Thyroid gland (tissue), 4 donors: ENCODE results near the gene AATF.

Source experiments
- POLR2A ChIP-seq, 2 donors: fragments of 450-650 bp; IDR thresholded peaks; one replicate each; pipeline ENCODE4 v1.6.1; 2017; ENCODE audit warnings: antibody characterized with exemption in 2 of 2, mild to moderate bottlenecking in 2 of 2, moderate library complexity in 1 of 2
- TF ChIP-seq, protein P1 (sequence below), 6 experiments: fragments of 200-600 bp in 3 of 6; fragments of 450-650 bp in 3 of 6; sonication (generic) in 3 of 6; IDR thresholded peaks; one replicate each; pipeline ENCODE4 v1.5.1; 2016 to 2019; ENCODE audit warnings: antibody characterized with exemption in 6 of 6, mild to moderate bottlenecking in 2 of 6, inconsistent platforms in 1 of 6, moderate library complexity in 1 of 6

- TF ChIP-seq, protein P1, sequence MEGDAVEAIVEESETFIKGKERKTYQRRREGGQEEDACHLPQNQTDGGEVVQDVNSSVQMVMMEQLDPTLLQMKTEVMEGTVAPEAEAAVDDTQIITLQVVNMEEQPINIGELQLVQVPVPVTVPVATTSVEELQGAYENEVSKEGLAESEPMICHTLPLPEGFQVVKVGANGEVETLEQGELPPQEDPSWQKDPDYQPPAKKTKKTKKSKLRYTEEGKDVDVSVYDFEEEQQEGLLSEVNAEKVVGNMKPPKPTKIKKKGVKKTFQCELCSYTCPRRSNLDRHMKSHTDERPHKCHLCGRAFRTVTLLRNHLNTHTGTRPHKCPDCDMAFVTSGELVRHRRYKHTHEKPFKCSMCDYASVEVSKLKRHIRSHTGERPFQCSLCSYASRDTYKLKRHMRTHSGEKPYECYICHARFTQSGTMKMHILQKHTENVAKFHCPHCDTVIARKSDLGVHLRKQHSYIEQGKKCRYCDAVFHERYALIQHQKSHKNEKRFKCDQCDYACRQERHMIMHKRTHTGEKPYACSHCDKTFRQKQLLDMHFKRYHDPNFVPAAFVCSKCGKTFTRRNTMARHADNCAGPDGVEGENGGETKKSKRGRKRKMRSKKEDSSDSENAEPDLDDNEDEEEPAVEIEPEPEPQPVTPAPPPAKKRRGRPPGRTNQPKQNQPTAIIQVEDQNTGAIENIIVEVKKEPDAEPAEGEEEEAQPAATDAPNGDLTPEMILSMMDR (IDR thresholded peaks at IDR 0.05), result no peak
- no peak for TF ChIP-seq POLR2A (IDR thresholded peaks at IDR 0.05)
Measured at GRCh38 chr17:37068266-37068665, 119.5 kb downstream of the AATF start.
